ENCODE data around the gene CXCL13. TPM values are rescaled to one million over a fixed set of nuclear protein-coding genes. Genes with fewer than 3 reads are reported as not detected.
"Not testable (repeated sequence)": the region's sequence is repeated elsewhere in the genome, so short reads cannot be mapped to it uniquely, and the experiment has no call there.

The CXCL13 gene
- total and polyA plus RNA-seq, 2 of the 8 experiments (the other 6 are each of a cell fraction or from before 2014, with no cell fraction given), result not detected

- H3K36me3 ChIP-seq (ENCODE audit: control insufficient read depth in 2 of 4, insufficient read depth in 4 of 4, low read length in 3 of 4); H2AFZ ChIP-seq (ENCODE audit: low read length); H3K9me3 ChIP-seq (ENCODE audit: insufficient read depth in 2 of 2, low read depth in 1 of 2, low read length in 1 of 2); H2BK20ac ChIP-seq (ENCODE audit: low read length); H3K27me3 ChIP-seq (replicated peaks in 1 of 4; ENCODE audit: control insufficient read depth in 3 of 4, extremely low read depth in 1 of 4, insufficient read depth in 3 of 4, low read length in 3 of 4); H4K20me1 ChIP-seq (replicated peaks in 1 of 2; ENCODE audit: control insufficient read depth in 1 of 2, insufficient read depth in 2 of 2, low read length in 2 of 2); POLR2A ChIA-PET (ENCODE audit: partially characterized antibody); H2AK5ac ChIP-seq (ENCODE audit: low read depth, low read length); H2BK5ac ChIP-seq (ENCODE audit: low read depth, low read length); H3K18ac ChIP-seq (ENCODE audit: extremely low read depth, low read length); H3K4me3 ChIP-seq (ENCODE audit: extremely low read depth in 1 of 4, insufficient read depth in 2 of 4, low read depth in 3 of 4, low read length in 4 of 4); H3K27ac ChIP-seq (ENCODE audit: low read depth, low read length); H3K23me2 ChIP-seq (ENCODE audit: low read depth, low read length); DNase-seq (ENCODE audit: low read depth in 1 of 2, low spot score in 2 of 2); H3K4ac ChIP-seq (replicated peaks; ENCODE audit: insufficient read length, low read depth, low read length); H3K23ac ChIP-seq (ENCODE audit: insufficient read length); H4K5ac ChIP-seq (ENCODE audit: insufficient read length, low read depth, low read length); H3K79me2 ChIP-seq (ENCODE audit: control insufficient read depth in 1 of 2, insufficient read depth in 2 of 2, low read length in 2 of 2); H3K9ac ChIP-seq (replicated peaks in 1 of 4; ENCODE audit: extremely low read depth in 1 of 4, low read depth in 3 of 4, low read length in 3 of 4); H2BK15ac ChIP-seq (ENCODE audit: low read length); H3K4me2 ChIP-seq (ENCODE audit: insufficient read depth in 1 of 2, low read depth in 2 of 2, low read length in 2 of 2); H4K91ac ChIP-seq (replicated peaks; ENCODE audit: insufficient read length, low read length); H2BK12ac ChIP-seq (ENCODE audit: low read depth, low read length); H3K4me1 ChIP-seq (replicated peaks in 1 of 4; ENCODE audit: control insufficient read depth in 3 of 4, insufficient read depth in 4 of 4, low read length in 3 of 4); FAIRE-seq; H3K56ac ChIP-seq (replicated peaks; ENCODE audit: insufficient read length, low read depth, low read length); H4K8ac ChIP-seq (ENCODE audit: extremely low read depth, insufficient read depth, low read length); H2BK120ac ChIP-seq (replicated peaks; ENCODE audit: low read depth, low read length); H3K79me1 ChIP-seq (ENCODE audit: low read depth, low read length); H3K14ac ChIP-seq (ENCODE audit: insufficient read length): not testable (repeated sequence)
- 84% methylated on average over 5 of the region's 5 CpGs; no CpG with 5 or more reads in 1 of the 2 experiments for WGBS, 2 experiments (ENCODE audit: extremely low coverage in 1 of 2, insufficient coverage in 1 of 2, insufficient read length in 1 of 2, insufficient replicate concordance in 2 of 2, low coverage in 1 of 2, low lambda C conversion rate in 2 of 2, missing lambda C conversion rate in 1 of 2)
- CTCF ChIA-PET (ENCODE audit: partially characterized antibody), result interaction anchor here (1.0 kb wide), 1 partner anchor 71 kb away, joined by 3 read pairs; no protein-coding TSS in a partner anchor
Observed at GRCh38 chr4:77660318-77660717, 54.7 kb downstream of the CXCL13 start.

Other genes with a start within 250 kb of the CXCL13 start
- gene CNOT6L, start 213.5 kb downstream of the CXCL13 start, total RNA-seq (2021; fragmentation: NEBNext Ultra II Directional; extraction: Animal tissue kit (Norgen Biotek cat#: 25700)), result 21.9 and 22.4 TPM in 2 replicates
- 1.3 and 2.0 TPM in 2 replicates for gene CNOT6L, start 213.5 kb downstream of the CXCL13 start, polyA plus RNA-seq (2011; rRNA removed)

All from H1 (cell line).